Retinal pigment epithelial cell (primary cell): ENCODE measurements around the gene LIMA1.

ENCODE experiments used
- DNase-seq: peaks from one replicate; pipeline ENCODE4 v3.0.0-alpha.2; 2010; ENCODE audit warnings: low read depth
- H3K4me3 ChIP-seq: 2 replicates; pipeline ENCODE4 v1.5.1; 2011; ENCODE audit warnings: mild to moderate bottlenecking, low read length, control low read depth, moderate library complexity
- CTCF ChIP-seq: conservative IDR thresholded peaks from 2 replicates; pipeline ENCODE4 v1.5.1; 2011; ENCODE audit warnings: low read depth, low read length, control low read depth, inconsistent platforms

Gene LIMA1

GRCh38 chr12:50192236-50192635, 91.1 kb downstream of the LIMA1 start:
- no peak for DNase-seq
- no peak overlapping the region for H3K4me3 ChIP-seq
- no peak for TF ChIP-seq CTCF

- no peak for TF ChIP-seq CTCF
- H3K4me3 ChIP-seq: no peak overlapping the region
- DNase-seq: no peak
Observed at GRCh38 chr12:50190859-50191258, 92.5 kb downstream of the LIMA1 start.

- DNase-seq: no peak
- TF ChIP-seq CTCF: no peak
- H3K4me3 ChIP-seq: no peak overlapping the region
Observed at GRCh38 chr12:50188875-50189575, 94.3 kb downstream of the LIMA1 start.

- DNase-seq: no peak
- H3K4me3 ChIP-seq: no peak overlapping the region
Observed at GRCh38 chr12:50188241-50188781, 95.0 kb downstream of the LIMA1 start.

GRCh38 chr12:50187084-50187900, 96.0 kb downstream of the LIMA1 start:
- peak; percentile 77 for DNase-seq
- no peak for TF ChIP-seq CTCF
- no peak overlapping the region for H3K4me3 ChIP-seq

More at GRCh38 chr12:50188241-50188781, 95.0 kb downstream of the LIMA1 start:
- no peak for TF ChIP-seq CTCF

- H3K4me3 ChIP-seq: no peak overlapping the region
- TF ChIP-seq CTCF: no peak
- DNase-seq: no peak
Observed at GRCh38 chr12:50186681-50187080, 96.6 kb downstream of the LIMA1 start.
